Activated CD4-positive, alpha-beta memory T cell treated with anti-CD3 and anti-CD28 coated beads, Interleukin-2, amount 10 ng/mL, durations not matched to agents 7 days and 5 days (primary cell): ENCODE data around the gene HOXD9. TPM values are rescaled to one million over a fixed set of nuclear protein-coding genes. Genes with fewer than 3 reads are reported as not detected.

Source experiments
- CTCF ChIA-PET: fragments of 350-600 bp; sonication (Branson Sonifier 250); formaldehyde crosslinking; loops from one replicate; lab custom pipeline; 2021; ENCODE audit warnings: antibody characterized with exemption, inconsistent platforms; lab: Charles Lee
- POLR2A ChIA-PET: fragments of 350-600 bp; sonication (Branson Sonifier 250); formaldehyde crosslinking; loops from one replicate; lab custom pipeline; 2021; ENCODE audit warnings: antibody characterized with exemption; lab: Charles Lee
- DNase-seq: peaks from one replicate; pipeline ENCODE4 v3.0.0-alpha.2; 2020
- H3K27ac Mint-ChIP-seq: one replicate; pipeline ENCODE4 v1.8.0; 2021; ENCODE audit warnings: mild to moderate bottlenecking, mixed read lengths
- H3K27me3 Mint-ChIP-seq: one replicate; pipeline ENCODE4 v1.8.0; 2021; ENCODE audit warnings: mixed read lengths
- H3K36me3 Mint-ChIP-seq: one replicate; pipeline ENCODE4 v1.8.0; 2021; ENCODE audit warnings: low read depth, mixed read lengths
- H3K4me1 Mint-ChIP-seq: one replicate; pipeline ENCODE4 v1.8.0; 2021; ENCODE audit warnings: mixed read lengths
- H3K4me3 Mint-ChIP-seq: one replicate; pipeline ENCODE4 v1.8.0; 2021; ENCODE audit warnings: mild to moderate bottlenecking, mixed read lengths
- H3K9me3 Mint-ChIP-seq: one replicate; pipeline ENCODE4 v1.8.0; 2021; ENCODE audit warnings: mixed read lengths
- total RNA-seq, 2 experiments: library from RNA; stranded (reverse); gene quantifications; one replicate each; pipeline ENCODE4 v1.2.3, GENCODE V29; 2021

Gene HOXD9
- total RNA-seq, 2 experiments from 2014 or later, result not detected

GRCh38 chr2:176105078-176105729 is 17.3 kb upstream of the HOXD9 start:
- DNase-seq, result no peak
- Mint-ChIP-seq H3K36me3 (peaks cover 10% of the 10 kb centered on the region), H3K9me3 (no peaks in the 10 kb centered on the region), H3K4me3 (no peak overlapping the region), H3K27me3 (peaks cover 86% of the 10 kb centered on the region), H3K27ac (no peak overlapping the region), H3K4me1 (peaks cover 6% of the 10 kb centered on the region)
- ChIA-PET CTCF (interaction anchor here (0.9 to 1.5 kb wide), 2 partner anchors 11 to 22 kb away, joined by 3 to 7 read pairs; no protein-coding TSS in a partner anchor), POLR2A (no interaction called here)

GRCh38 chr2:176105730-176106580 is 16.6 kb upstream of the HOXD9 start:
- CTCF ChIA-PET, result no interaction called here
- Mint-ChIP-seq H3K36me3 (peaks cover 10% of the 10 kb centered on the region), H3K4me1 (peaks cover 6% of the 10 kb centered on the region), H3K27ac (peak overlapping the region; percentile 55), H3K9me3 (no peaks in the 10 kb centered on the region), H3K27me3 (peaks cover 86% of the 10 kb centered on the region), H3K4me3 (peak overlapping the region; percentile 33)
- no peak for DNase-seq
- POLR2A ChIA-PET, result no interaction called here

- Mint-ChIP-seq H3K4me3 (peak within 1 kb of the TSS; percentile 33), H3K4me1 (peaks cover 6% of the 10 kb centered on the region), H3K9me3 (no peaks in the 10 kb centered on the region), H3K36me3 (peaks cover 10% of the 10 kb centered on the region), H3K27ac (peak within 1 kb of the TSS; percentile 55), H3K27me3 (peaks cover 86% of the 10 kb centered on the region)
- DNase-seq, result no peak
- POLR2A ChIA-PET, result no interaction called here
- CTCF ChIA-PET, result no interaction called here
These were observed 15.7 kb upstream of the HOXD9 start, which contains the start of gene HOXD11 for GRCh38 chr2:176106581-176107539. Gene HOXD11, plus strand, starts transcription at chr2:176107280. Its CDS starts 76 bp downstream, at chr2:176107356.

GRCh38 chr2:176107731-176108181 is 14.8 kb upstream of the HOXD9 start:
- ChIA-PET POLR2A (no interaction called here), CTCF (no interaction called here)
- peaks cover 84% of the 10 kb centered on the region for H3K27me3 Mint-ChIP-seq

GRCh38 chr2:176109192-176109901 is 13.2 kb upstream of the HOXD9 start:
- H3K27ac Mint-ChIP-seq, result no peak overlapping the region
- H3K36me3 Mint-ChIP-seq, result peaks cover 16% of the 10 kb centered on the region
- DNase-seq, result no peak
- peaks cover 85% of the 10 kb centered on the region for H3K27me3 Mint-ChIP-seq
- H3K9me3 Mint-ChIP-seq, result no peaks in the 10 kb centered on the region
- ChIA-PET CTCF (interaction anchor here (0.7 to 2.3 kb wide), 3 partner anchors 18 to 20 kb away, joined by 3 to 8 read pairs (median 3); no protein-coding TSS in a partner anchor), POLR2A (no interaction called here)
- peaks cover 6% of the 10 kb centered on the region for H3K4me1 Mint-ChIP-seq
- H3K4me3 Mint-ChIP-seq, result no peak overlapping the region

More at GRCh38 chr2:176107731-176108181, 14.8 kb upstream of the HOXD9 start:
- Mint-ChIP-seq H3K4me1 (peaks cover 6% of the 10 kb centered on the region), H3K4me3 (no peak overlapping the region), H3K9me3 (no peaks in the 10 kb centered on the region), H3K36me3 (peaks cover 10% of the 10 kb centered on the region), H3K27ac (no peak overlapping the region)
- DNase-seq, result no peak

GRCh38 chr2:176109946-176110345 is 12.6 kb upstream of the HOXD9 start:
- Mint-ChIP-seq H3K27me3 (peaks cover 84% of the 10 kb centered on the region), H3K36me3 (peaks cover 16% of the 10 kb centered on the region), H3K4me1 (peaks cover 6% of the 10 kb centered on the region), H3K27ac (no peak overlapping the region), H3K9me3 (no peaks in the 10 kb centered on the region), H3K4me3 (no peak overlapping the region)
- no peak for DNase-seq
- POLR2A ChIA-PET, result no interaction called here
- CTCF ChIA-PET, result interaction anchor here (0.6 to 2.3 kb wide), 5 partner anchors 11 to 345 kb away, joined by 3 to 9 read pairs (median 3); no protein-coding TSS in a partner anchor

GRCh38 chr2:176110415-176111308 is 11.9 kb upstream of the HOXD9 start:
- H3K4me1 Mint-ChIP-seq, result peaks cover 6% of the 10 kb centered on the region
- H3K27me3 Mint-ChIP-seq, result peaks cover 83% of the 10 kb centered on the region
- no peak for DNase-seq
- ChIA-PET POLR2A (no interaction called here), CTCF (interaction anchor here (0.6 to 2.3 kb wide), 8 partner anchors 8 to 420 kb away, joined by 3 to 9 read pairs (median 4); no protein-coding TSS in a partner anchor)
- no peaks in the 10 kb centered on the region for H3K9me3 Mint-ChIP-seq
- H3K36me3 Mint-ChIP-seq, result peaks cover 16% of the 10 kb centered on the region
- H3K27ac Mint-ChIP-seq, result peak overlapping the region; percentile 16
- no peak overlapping the region for H3K4me3 Mint-ChIP-seq

- POLR2A ChIA-PET, result no interaction called here
- H3K27ac Mint-ChIP-seq, result no peak overlapping the region
- H3K27me3 Mint-ChIP-seq, result peaks cover 81% of the 10 kb centered on the region
- H3K4me1 Mint-ChIP-seq, result peaks cover 3% of the 10 kb centered on the region
- no peaks in the 10 kb centered on the region for H3K9me3 Mint-ChIP-seq
- CTCF ChIA-PET, result interaction anchor here (0.7 to 2.3 kb wide), 5 partner anchors 8 to 421 kb away, joined by 3 to 9 read pairs (median 4); no protein-coding TSS in a partner anchor
- no peak overlapping the region for H3K4me3 Mint-ChIP-seq
- peaks cover 13% of the 10 kb centered on the region for H3K36me3 Mint-ChIP-seq
- DNase-seq, result no peak
These were observed 11.2 kb upstream of the HOXD9 start for GRCh38 chr2:176111309-176111663.

- DNase-seq, result no peak
- Mint-ChIP-seq H3K27me3 (peaks cover 85% of the 10 kb centered on the region), H3K4me1 (peaks cover 2% of the 10 kb centered on the region), H3K27ac (no peak overlapping the region), H3K36me3 (peaks cover 11% of the 10 kb centered on the region), H3K4me3 (no peak overlapping the region), H3K9me3 (no peaks in the 10 kb centered on the region)
- ChIA-PET POLR2A (no interaction called here), CTCF (interaction anchor here (2.2 kb wide), 1 partner anchor 9 kb away, joined by 9 read pairs; no protein-coding TSS in a partner anchor)
These were observed 10.6 kb upstream of the HOXD9 start for GRCh38 chr2:176111846-176112374.

- no peak overlapping the region for H3K4me3 Mint-ChIP-seq
- H3K27ac Mint-ChIP-seq, result no peak overlapping the region
- no peaks in the 10 kb centered on the region for H3K4me1 Mint-ChIP-seq
- ChIA-PET POLR2A (no interaction called here), CTCF (interaction anchor here (0.8 to 1.2 kb wide), 2 partner anchors 15 to 16 kb away, joined by 3 to 4 read pairs; no protein-coding TSS in a partner anchor)
- H3K9me3 Mint-ChIP-seq, result no peaks in the 10 kb centered on the region
- peaks cover 11% of the 10 kb centered on the region for H3K36me3 Mint-ChIP-seq
- peaks cover 86% of the 10 kb centered on the region for H3K27me3 Mint-ChIP-seq
- DNase-seq, result no peak
These were observed 9.9 kb upstream of the HOXD9 start for GRCh38 chr2:176112375-176113302.
